Heart left ventricle (tissue), 16 donors: ENCODE measurements around the gene FBXL17. TPM values are rescaled to one million over a fixed set of nuclear protein-coding genes. Genes with fewer than 3 reads are reported as not detected.

Experiments
- ATAC-seq, 4 donors: fragments of 200-7000 bp; cut with Tn5 transposase; one replicate each; pipeline ENCODE4 v1.9.1; 2020 to 2022; ENCODE audit warnings: moderate library complexity in 4 of 4, mild to moderate bottlenecking in 3 of 4, moderate number of reproducible peaks in 1 of 4
- DNase-seq, 5 donors: peaks; one replicate each; pipeline ENCODE4 v3.0.0-alpha.2; 2020
- H3K27ac ChIP-seq, 12 donors: fragments of 200-600 bp; sonication (generic) in 4 of 12; one replicate each; pipeline versions ENCODE4 v1.5.0 to v1.8.0; 2016 to 2022; ENCODE audit warnings: mild to moderate bottlenecking in 2 of 12
- H3K27me3 ChIP-seq, 9 donors: fragments of 200-600 bp; sonication (generic) in 2 of 9; one replicate each; pipeline versions ENCODE4 v1.5.1 to v1.8.0; 2016 to 2022; ENCODE audit warnings: mild to moderate bottlenecking in 3 of 9
- H3K36me3 ChIP-seq, 9 donors: fragments of 200-600 bp; sonication (generic) in 2 of 9; one replicate each; pipeline versions ENCODE4 v1.5.0 to v1.8.0; 2018 to 2022; ENCODE audit warnings: mild to moderate bottlenecking in 2 of 9
- H3K4me1 ChIP-seq, 12 donors: fragments of 200-600 bp; sonication (generic) in 4 of 12; one replicate each; pipeline versions ENCODE4 v1.5.0 to v1.8.0; 2016 to 2022; ENCODE audit warnings: mild to moderate bottlenecking in 3 of 12
- H3K4me3 ChIP-seq, 12 donors: fragments of 200-600 bp; sonication (generic) in 4 of 12; one replicate each; pipeline versions ENCODE4 v1.5.0 to v1.8.0; 2017 to 2022; ENCODE audit warnings: mild to moderate bottlenecking in 9 of 12, moderate library complexity in 4 of 12
- H3K9me3 ChIP-seq, 12 donors: fragments of 200-600 bp; sonication (generic) in 4 of 12; one replicate each; pipeline versions ENCODE4 v1.5.0 to v1.8.0; 2016 to 2022; ENCODE audit warnings: mild to moderate bottlenecking in 1 of 12
- POLR2A ChIP-seq, 2 donors: fragments of 450-650 bp; IDR thresholded peaks; one replicate each; pipeline ENCODE4 v1.6.1; 2017; ENCODE audit warnings: antibody characterized with exemption in 2 of 2, mild to moderate bottlenecking in 2 of 2, moderate library complexity in 2 of 2
- WGBS, 4 donors: extraction: QIAGEN DNeasy Blood & Tissue Kit in 2 of 4; methylation state at CpG; one replicate each; pipeline versions ENCODE4 v1.1.5 to v1.1.7; 2013 to 2018; 5-methylcytosine and 5-hydroxymethylcytosine counted together
- intact Hi-C, 10 donors: fragments of 100-400 bp; cut with DNase I; formaldehyde crosslinking; loops; one replicate each; pipeline versions ENCODE4 v1.11.1 to v1.14.2; 2022
- polyA plus RNA-seq, 2 donors: library from polyadenylated mRNA; stranded (reverse); fragments of 200-250 nt; gene quantifications; one replicate each; pipeline ENCODE4 v1.2.3, GENCODE V29; 2013
- total RNA-seq, 9 donors: library from RNA; depleted of rRNA in 2 of 9; stranded (reverse); fragments of >200 nt in 2 of 9; fragmentation: NEBNext Ultra II Directional in 3 of 9; extraction: Animal tissue kit (Norgen Biotek cat#: 25700) in 3 of 9; gene quantifications; one replicate each; pipeline versions ENCODE4 v1.1.0 to v1.2.4, GENCODE V29; 2016 to 2023
- TF ChIP-seq, protein P1 (sequence below), 12 donors: fragments of 200-600 bp; sonication (generic) in 4 of 12; IDR thresholded peaks; one replicate each; pipeline versions ENCODE4 v1.5.0 to v1.8.0; 2018 to 2022; ENCODE audit warnings: antibody characterized with exemption in 12 of 12, mild to moderate bottlenecking in 5 of 12
- donor health status: ischemic (EF 13 %, LVEDD 7.1; RV severe dilation, severe dysfunction).
- donor health status: healthy with polysubstance abuse.
- donor health status: DM: no; HTN: yes; CAD: no.
- donor health status: DM: no; HTN: no; CAD: no.
- donor health status: ischemic (EF 25% LVEDD 6.9; RV normal size, moderate dysfunction).
- donor health status: ischemic (EF 25% LVEDD 5.7; RV mildly dilated, moderate dysfunction).
- donor health status: healthy.
- donor health status: DM: yes; HTN: yes; CAD: no.
- donor health status: ischemic (EF 35%, LVEDD 5.7; RV mildly dilated, moderate dysfunction).
- donor health status: nonischemic (EF 11% LVEDD 7.7; RV severe dilation, severe dysfunction).
- donor health status: DM: yes; HTN: yes; CAD: no.
- donor health status: PGD.
- donor health status: ischemic (EF 29% LVEDD 5.4; RV normal size, mild dysfunction).
- donor health status: nonischemic (EF 23%, LVEDD 6.1; RV moderate dilation, normal function).

The FBXL17 gene
- total and polyA plus RNA-seq, 11 donors, result 10.2 to 39.4 (median 33.1) TPM

GRCh38 chr5:108344103-108344822, 37.6 kb downstream of the FBXL17 start:
- peaks cover 0 to 8% (median 0%) of the 10 kb centered on the region in 12 donors for H3K4me1 ChIP-seq
- intact Hi-C loops, result loop anchor here in 7 of 10 donors (2.0 to 10.0 kb wide), 3 partner anchors 79 to 83 kb away; no protein-coding TSS in a partner anchor

DNA sequence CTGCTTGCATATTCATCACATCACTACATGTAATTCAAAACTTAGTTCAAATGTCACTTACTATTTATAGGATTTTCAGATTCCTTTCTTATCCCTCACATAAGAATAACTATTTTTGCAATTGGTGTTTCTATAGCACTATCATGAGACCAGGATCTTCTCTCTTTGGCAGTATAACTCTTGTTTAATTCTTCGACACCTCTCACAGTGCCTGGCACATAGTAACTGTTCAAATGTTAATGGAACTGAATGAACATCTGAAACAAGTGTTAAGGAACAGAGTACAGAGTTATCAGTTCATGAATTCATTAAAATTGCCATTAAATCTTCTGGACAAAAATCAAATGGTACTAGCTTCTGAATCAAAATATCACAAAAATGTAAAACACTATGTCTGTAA, 40.0 kb downstream of the FBXL17 start:
- Histone ChIP-seq H3K4me3 (no peak overlapping the region), H3K4me1 (peaks cover 0 to 10% (median 0%) of the 10 kb centered on the region in 12 donors), H3K36me3 (peaks cover 0 to 8% (median 0%) of the 10 kb centered on the region in 9 donors), H3K27me3 (no peaks in the 10 kb centered on the region), H3K9me3 (no peaks in the 10 kb centered on the region), H3K27ac (peak overlapping the region in 2 of 12 donors; percentile 36 to 47)
- 49 to 65% (median 58%) methylated on average over 1 of the region's 1 CpG for WGBS, 4 donors
- ATAC-seq (no peak), DNase-seq (no peak)
- TF ChIP-seq, protein P1, sequence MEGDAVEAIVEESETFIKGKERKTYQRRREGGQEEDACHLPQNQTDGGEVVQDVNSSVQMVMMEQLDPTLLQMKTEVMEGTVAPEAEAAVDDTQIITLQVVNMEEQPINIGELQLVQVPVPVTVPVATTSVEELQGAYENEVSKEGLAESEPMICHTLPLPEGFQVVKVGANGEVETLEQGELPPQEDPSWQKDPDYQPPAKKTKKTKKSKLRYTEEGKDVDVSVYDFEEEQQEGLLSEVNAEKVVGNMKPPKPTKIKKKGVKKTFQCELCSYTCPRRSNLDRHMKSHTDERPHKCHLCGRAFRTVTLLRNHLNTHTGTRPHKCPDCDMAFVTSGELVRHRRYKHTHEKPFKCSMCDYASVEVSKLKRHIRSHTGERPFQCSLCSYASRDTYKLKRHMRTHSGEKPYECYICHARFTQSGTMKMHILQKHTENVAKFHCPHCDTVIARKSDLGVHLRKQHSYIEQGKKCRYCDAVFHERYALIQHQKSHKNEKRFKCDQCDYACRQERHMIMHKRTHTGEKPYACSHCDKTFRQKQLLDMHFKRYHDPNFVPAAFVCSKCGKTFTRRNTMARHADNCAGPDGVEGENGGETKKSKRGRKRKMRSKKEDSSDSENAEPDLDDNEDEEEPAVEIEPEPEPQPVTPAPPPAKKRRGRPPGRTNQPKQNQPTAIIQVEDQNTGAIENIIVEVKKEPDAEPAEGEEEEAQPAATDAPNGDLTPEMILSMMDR (IDR thresholded peaks at IDR 0.05), result no peak
- no peak for TF ChIP-seq POLR2A (IDR thresholded peaks at IDR 0.05)
- intact Hi-C loops, result loop anchor here in 4 of 10 donors (2.0 to 10.0 kb wide), 4 partner anchors 77 to 193 kb away; no protein-coding TSS in a partner anchor

More at GRCh38 chr5:108344103-108344822, 37.6 kb downstream of the FBXL17 start:
- ATAC-seq, result no peak
- WGBS, 4 donors, result 66 to 81% (median 70%) methylated on average over 5 of the region's 5 CpGs
- Histone ChIP-seq H3K9me3 (no peaks in the 10 kb centered on the region), H3K4me3 (no peak overlapping the region), H3K27ac (no peak overlapping the region), H3K36me3 (peaks cover 0 to 16% (median 2%) of the 10 kb centered on the region in 9 donors), H3K27me3 (no peaks in the 10 kb centered on the region)
- DNase-seq, result no peak
- TF ChIP-seq POLR2A (IDR thresholded peaks at IDR 0.05), result no peak
- TF ChIP-seq, protein P1 (IDR thresholded peaks at IDR 0.05), result no peak

DNA sequence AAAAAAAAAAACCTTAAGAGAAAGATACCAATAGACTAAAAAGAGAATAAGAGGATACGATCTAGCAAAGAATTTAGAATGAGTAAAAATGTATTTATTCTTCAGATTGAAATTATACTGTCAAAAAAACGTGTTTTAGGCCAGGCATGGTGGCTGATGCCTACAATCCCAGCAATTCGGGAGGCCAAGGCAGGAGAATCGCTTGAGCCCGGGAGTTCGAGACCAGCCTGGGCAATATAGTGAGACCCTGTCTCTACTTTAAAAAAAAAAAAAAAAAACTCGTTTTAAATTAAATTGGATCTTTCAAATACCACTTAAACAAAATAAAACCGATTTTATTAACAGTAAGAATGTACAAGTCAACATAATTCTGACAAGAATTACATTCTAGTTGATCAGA, 41.8 kb downstream of the FBXL17 start:
- WGBS, 4 donors, result 84 to 93% (median 92%) methylated on average over 8 of the region's 8 CpGs
- Histone ChIP-seq H3K4me1 (peaks cover 0 to 10% (median 0%) of the 10 kb centered on the region in 12 donors), H3K4me3 (no peak overlapping the region), H3K27me3 (no peaks in the 10 kb centered on the region), H3K9me3 (no peaks in the 10 kb centered on the region), H3K36me3 (peaks cover 0 to 7% (median 0%) of the 10 kb centered on the region in 9 donors), H3K27ac (no peak overlapping the region)
- intact Hi-C loops, result loop anchor here in 4 of 10 donors (2.0 to 10.0 kb wide), 3 partner anchors 75 to 191 kb away; no protein-coding TSS in a partner anchor
- TF ChIP-seq POLR2A (IDR thresholded peaks at IDR 0.05), result no peak
- TF ChIP-seq, protein P1 (IDR thresholded peaks at IDR 0.05), result no peak
- DNase-seq (no peak), ATAC-seq (no peak)

DNA sequence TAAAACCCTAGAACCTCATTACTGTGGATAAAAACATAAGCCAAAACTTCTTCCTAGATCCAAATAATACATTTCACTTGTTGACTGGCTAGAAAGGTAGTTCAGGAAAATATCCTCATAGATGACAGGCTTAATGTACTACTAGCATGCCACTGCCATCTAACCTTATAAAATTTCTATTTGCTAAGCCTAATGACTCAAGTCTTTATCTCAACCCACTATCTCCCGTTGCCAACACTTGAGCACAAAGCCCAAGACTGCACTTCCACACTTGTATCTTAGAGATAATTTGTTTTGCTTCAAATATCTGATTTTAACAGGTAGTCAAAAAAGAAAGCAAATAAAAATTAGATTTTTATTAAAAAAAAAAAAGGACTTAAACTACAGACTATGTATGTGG, 42.7 kb downstream of the FBXL17 start:
- 46 to 56% (median 55%) methylated on average over 1 of the region's 1 CpG for WGBS, 4 donors
- H3K9me3 ChIP-seq, result no peaks in the 10 kb centered on the region
- peaks cover 0 to 9% (median 0%) of the 10 kb centered on the region in 12 donors for H3K4me1 ChIP-seq
- intact Hi-C loops, result no loop called here
- H3K4me3 ChIP-seq, result no peak overlapping the region
- peaks cover 0 to 7% (median 0%) of the 10 kb centered on the region in 9 donors for H3K36me3 ChIP-seq
- no peak overlapping the region for H3K27ac ChIP-seq
- TF ChIP-seq, protein P1 (IDR thresholded peaks at IDR 0.05), result no peak
- no peak for TF ChIP-seq POLR2A (IDR thresholded peaks at IDR 0.05)
- ATAC-seq, result no peak
- DNase-seq, result no peak
- no peaks in the 10 kb centered on the region for H3K27me3 ChIP-seq
